ENCODE results near the gene DHX30. TPM values are rescaled to one million over a fixed set of nuclear protein-coding genes. Genes with fewer than 3 reads are reported as not detected.

Gene DHX30
- polyA plus RNA-seq, 3 donors: 58.1 to 60.6 (median 59.4) TPM

- DNase-seq (ENCODE audit: low read depth in 3 of 3, low spot score in 2 of 3): no peak
Measured at GRCh38 chr3:47850564-47851410, 47.8 kb downstream of the DHX30 start.

- DNase-seq (ENCODE audit: low read depth in 3 of 3, low spot score in 2 of 3): no peak
Measured at GRCh38 chr3:47851888-47852603, 49.1 kb downstream of the DHX30 start.

GRCh38 chr3:47852604-47853602, 50.0 kb downstream of the DHX30 start:
- DNase-seq (ENCODE audit: low read depth in 3 of 3, low spot score in 2 of 3): no peak

- no peak for DNase-seq (ENCODE audit: low read depth in 3 of 3, low spot score in 2 of 3)
Measured at GRCh38 chr3:47854267-47854666, 51.3 kb downstream of the DHX30 start.

GRCh38 chr3:47854720-47855455, 52.0 kb downstream of the DHX30 start:
- DNase-seq (ENCODE audit: low read depth in 3 of 3, low spot score in 2 of 3): no peak

GRCh38 chr3:47855461-47856383, 52.8 kb downstream of the DHX30 start:
- no peak for DNase-seq (ENCODE audit: low read depth in 3 of 3, low spot score in 2 of 3)

GRCh38 chr3:47856669-47857068, 53.7 kb downstream of the DHX30 start:
- no peak for DNase-seq (ENCODE audit: low read depth in 3 of 3, low spot score in 2 of 3)

- DNase-seq (ENCODE audit: low read depth in 3 of 3, low spot score in 2 of 3): no peak
Measured at GRCh38 chr3:47857151-47857550, 54.2 kb downstream of the DHX30 start.

- no peak for DNase-seq (ENCODE audit: low read depth in 3 of 3, low spot score in 2 of 3)
Measured at GRCh38 chr3:47859956-47860605, 57.1 kb downstream of the DHX30 start.

- no peak for DNase-seq (ENCODE audit: low read depth in 3 of 3, low spot score in 2 of 3)
Measured at GRCh38 chr3:47863391-47864128, 60.6 kb downstream of the DHX30 start.

GRCh38 chr3:47865192-47865591, 62.3 kb downstream of the DHX30 start:
- DNase-seq (ENCODE audit: low read depth in 3 of 3, low spot score in 2 of 3): no peak

- DNase-seq (ENCODE audit: low read depth in 3 of 3, low spot score in 2 of 3): no peak
Measured at GRCh38 chr3:47867451-47868044, 64.6 kb downstream of the DHX30 start.

GRCh38 chr3:47868306-47868705, 65.4 kb downstream of the DHX30 start:
- no peak for DNase-seq (ENCODE audit: low read depth in 3 of 3, low spot score in 2 of 3)

GRCh38 chr3:47870156-47870555, 67.2 kb downstream of the DHX30 start:
- DNase-seq (ENCODE audit: low read depth in 3 of 3, low spot score in 2 of 3): no peak

- DNase-seq (ENCODE audit: low read depth in 3 of 3, low spot score in 2 of 3): no peak
Measured at GRCh38 chr3:47870702-47871260, 67.8 kb downstream of the DHX30 start.

GRCh38 chr3:47871389-47871788, 68.5 kb downstream of the DHX30 start:
- DNase-seq (ENCODE audit: low read depth in 3 of 3, low spot score in 2 of 3): no peak

- DNase-seq (ENCODE audit: low read depth in 3 of 3, low spot score in 2 of 3): no peak
Measured at GRCh38 chr3:47872916-47873315, 70.0 kb downstream of the DHX30 start.

All from right renal cortex interstitium (tissue), 3 donors.